ENCODE data around the gene GBP1.

GRCh38 chr1:89114662-89115061 is 49.7 kb upstream of the GBP1 start:
- TF ChIP-seq ATF2 (IDR thresholded peaks at IDR 0.05; ENCODE audit: low read length) = no peak
- no peak for TF ChIP-seq POLR2A (IDR thresholded peaks at IDR 0.05; ENCODE audit: low read depth, low read length)
- no peak for TF ChIP-seq CTCF (IDR thresholded peaks at IDR 0.05 in 2 of 3, conservative IDR thresholded peaks at IDR 0.05 in 1 of 3; ENCODE audit: control insufficient read depth in 2 of 3, extremely low read depth in 1 of 3, insufficient read depth in 1 of 3, low read depth in 3 of 3, low read length in 3 of 3)
